ENCODE data around the gene PIK3R5. TPM values are rescaled to one million over a fixed set of nuclear protein-coding genes. Genes with fewer than 3 reads are reported as not detected.
A peak's percentile ranks its signal among the peaks of the same experiment; 100 is the strongest.

Gene PIK3R5
- total RNA-seq, 1 donor from 2014 or later, result 2.0 TPM

- intact Hi-C loops (cut with DNase I), result no loop called here
- no peak for DNase-seq (ENCODE audit: low spot score)
Measured at GRCh38 chr17:8910969-8911604, 54.4 kb downstream of the PIK3R5 start.

GRCh38 chr17:8909586-8910270 is 55.8 kb downstream of the PIK3R5 start:
- intact Hi-C loops (cut with DNase I), result no loop called here

GRCh38 chr17:8905331-8905730 is 60.2 kb downstream of the PIK3R5 start:
- DNase-seq (ENCODE audit: low spot score), result peak; percentile 31
- intact Hi-C loops (cut with DNase I), result no loop called here

More at GRCh38 chr17:8909586-8910270, 55.8 kb downstream of the PIK3R5 start:
- no peak for DNase-seq (ENCODE audit: low spot score)

GRCh38 chr17:8904686-8905085 is 60.8 kb downstream of the PIK3R5 start:
- intact Hi-C loops (cut with DNase I), result no loop called here
- peak; percentile 65 for DNase-seq (ENCODE audit: low spot score)

- DNase-seq (ENCODE audit: low spot score), result peak; percentile 41
- intact Hi-C loops (cut with DNase I), result no loop called here
Measured at GRCh38 chr17:8904201-8904600, 61.3 kb downstream of the PIK3R5 start.

GRCh38 chr17:8900626-8901585 is 64.6 kb downstream of the PIK3R5 start:
- intact Hi-C loops (cut with DNase I), result no loop called here

GRCh38 chr17:8900207-8900606 is 65.3 kb downstream of the PIK3R5 start:
- no peak for DNase-seq (ENCODE audit: low spot score)
- intact Hi-C loops (cut with DNase I), result no loop called here

More at GRCh38 chr17:8900626-8901585, 64.6 kb downstream of the PIK3R5 start:
- DNase-seq (ENCODE audit: low spot score), result peak; percentile 63

GRCh38 chr17:8898636-8899035 is 66.9 kb downstream of the PIK3R5 start:
- DNase-seq (ENCODE audit: low spot score), result no peak
- intact Hi-C loops (cut with DNase I), result loop anchor here (5.0 kb wide), 1 partner anchor 41 kb away; no protein-coding TSS in a partner anchor

- intact Hi-C loops (cut with DNase I), result loop anchor here (5.0 kb wide), 1 partner anchor 41 kb away; no protein-coding TSS in a partner anchor
- peak; percentile 31 for DNase-seq (ENCODE audit: low spot score)
Measured at GRCh38 chr17:8898126-8898525, 67.4 kb downstream of the PIK3R5 start.

GRCh38 chr17:8896641-8897635 is 68.6 kb downstream of the PIK3R5 start:
- intact Hi-C loops (cut with DNase I), result loop anchor here (5.0 kb wide), 1 partner anchor 40 kb away; no protein-coding TSS in a partner anchor
- peak; percentile 62 for DNase-seq (ENCODE audit: low spot score)

- no peak for DNase-seq (ENCODE audit: low spot score)
- intact Hi-C loops (cut with DNase I), result loop anchor here (5.0 kb wide), 1 partner anchor 39 kb away; no protein-coding TSS in a partner anchor
Measured at GRCh38 chr17:8896087-8896486, 69.4 kb downstream of the PIK3R5 start.

- DNase-seq (ENCODE audit: low spot score), result peak; percentile 70
- intact Hi-C loops (cut with DNase I), result loop anchor here (5.0 kb wide), 2 partner anchors 38 to 108 kb away; no protein-coding TSS in a partner anchor
Measured at GRCh38 chr17:8894673-8895578, 70.6 kb downstream of the PIK3R5 start.

GRCh38 chr17:8894202-8894671 is 71.3 kb downstream of the PIK3R5 start:
- intact Hi-C loops (cut with DNase I), result loop anchor here (5.0 kb wide), 1 partner anchor 107 kb away; no protein-coding TSS in a partner anchor
- DNase-seq (ENCODE audit: low spot score), result no peak

GRCh38 chr17:8893621-8894201 is 71.8 kb downstream of the PIK3R5 start:
- intact Hi-C loops (cut with DNase I), result loop anchor here (5.0 kb wide), 1 partner anchor 106 kb away; no protein-coding TSS in a partner anchor

GRCh38 chr17:8893059-8893458 is 72.4 kb downstream of the PIK3R5 start:
- intact Hi-C loops (cut with DNase I), result loop anchor here (5.0 kb wide), 1 partner anchor 106 kb away; no protein-coding TSS in a partner anchor
- DNase-seq (ENCODE audit: low spot score), result peak; percentile 31

More at GRCh38 chr17:8893621-8894201, 71.8 kb downstream of the PIK3R5 start:
- no peak for DNase-seq (ENCODE audit: low spot score)

GRCh38 chr17:8892338-8892690 is 73.2 kb downstream of the PIK3R5 start:
- DNase-seq (ENCODE audit: low spot score), result no peak
- intact Hi-C loops (cut with DNase I), result loop anchor here (5.0 kb wide), 1 partner anchor 105 kb away; no protein-coding TSS in a partner anchor

- intact Hi-C loops (cut with DNase I), result loop anchor here (5.0 kb wide), 1 partner anchor 103 kb away; no protein-coding TSS in a partner anchor
- DNase-seq (ENCODE audit: low spot score), result peak; percentile 57
Measured at GRCh38 chr17:8890671-8891070, 74.8 kb downstream of the PIK3R5 start.
